Chondrocyte (in vitro differentiated cells): Measurements from ENCODE around the gene SREBF2. TPM values are rescaled to one million over a fixed set of nuclear protein-coding genes. Genes with fewer than 3 reads are reported as not detected.
A peak's percentile ranks its signal among the peaks of the same experiment; 100 is the strongest.

Source experiments
- DNase-seq: peaks from one replicate; pipeline ENCODE4 v3.0.0; 2021; ENCODE audit warnings: mixed read lengths, low spot score
- H3K27ac Mint-ChIP-seq: one replicate; pipeline ENCODE4 v1.8.0; 2021; ENCODE audit warnings: mild to moderate bottlenecking, moderate library complexity, mixed read lengths; ENCODE audit not compliant: unreplicated experiment
- H3K27me3 Mint-ChIP-seq: 2 replicates; pipeline ENCODE4 v1.8.0; 2021; ENCODE audit warnings: low read depth, mixed read lengths
- H3K36me3 Mint-ChIP-seq: 2 replicates; pipeline ENCODE4 v1.8.0; 2021; ENCODE audit warnings: low read depth, mixed read lengths
- H3K4me1 Mint-ChIP-seq: 2 replicates; pipeline ENCODE4 v1.8.0; 2021; ENCODE audit warnings: low read depth, mild to moderate bottlenecking, mixed read lengths
- H3K4me3 Mint-ChIP-seq: one replicate; pipeline ENCODE4 v1.8.0; 2021; ENCODE audit warnings: mild to moderate bottlenecking, moderate library complexity, mixed read lengths; ENCODE audit not compliant: unreplicated experiment
- H3K9me3 Mint-ChIP-seq: 2 replicates; pipeline ENCODE4 v1.8.0; 2021; ENCODE audit warnings: low read depth, mixed read lengths
- CTCF ChIP-seq: fragments of 200-600 bp; sonication (generic); IDR thresholded peaks from 2 replicates; pipeline ENCODE4 v1.5.0; 2021; ENCODE audit warnings: antibody characterized with exemption, mild to moderate bottlenecking, moderate library complexity
- total RNA-seq: library from RNA; stranded (reverse); gene quantifications from 3 replicates; pipeline ENCODE4 v1.2.1, GENCODE V29; 2021

SREBF2 gene
- total RNA-seq, 1 donor from 2014 or later, result 106 TPM

DNA sequence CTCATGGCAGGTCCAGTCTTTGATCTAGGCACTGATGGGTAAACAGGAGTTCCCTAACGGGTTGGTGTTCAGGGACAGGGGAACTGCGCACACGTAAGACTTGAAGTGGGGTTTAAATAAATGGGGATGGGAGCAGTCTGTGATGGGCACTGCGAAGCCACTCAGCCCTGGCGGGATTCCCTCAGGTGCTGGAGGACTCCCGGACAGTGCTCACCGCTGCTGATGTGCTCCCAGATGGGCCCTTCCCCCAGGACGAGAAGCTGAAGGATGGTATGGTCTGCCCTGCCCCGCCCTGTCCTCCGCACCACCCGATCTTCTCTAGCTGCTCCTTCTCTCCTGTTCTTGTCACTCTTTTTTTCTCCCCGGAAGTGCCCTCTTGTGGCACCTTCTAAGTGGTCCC lies 22.9 kb upstream of the SREBF2 start:
- peak; percentile 54 for DNase-seq
- no peaks in the 10 kb centered on the region for H3K9me3 Mint-ChIP-seq
- H3K27ac Mint-ChIP-seq, result no peak overlapping the region
- H3K4me3 Mint-ChIP-seq, result no peak overlapping the region
- peaks cover 4% of the 10 kb centered on the region for H3K36me3 Mint-ChIP-seq
- H3K27me3 Mint-ChIP-seq, result no peaks in the 10 kb centered on the region
- H3K4me1 Mint-ChIP-seq, result no peaks in the 10 kb centered on the region
- no peak for TF ChIP-seq CTCF

DNA sequence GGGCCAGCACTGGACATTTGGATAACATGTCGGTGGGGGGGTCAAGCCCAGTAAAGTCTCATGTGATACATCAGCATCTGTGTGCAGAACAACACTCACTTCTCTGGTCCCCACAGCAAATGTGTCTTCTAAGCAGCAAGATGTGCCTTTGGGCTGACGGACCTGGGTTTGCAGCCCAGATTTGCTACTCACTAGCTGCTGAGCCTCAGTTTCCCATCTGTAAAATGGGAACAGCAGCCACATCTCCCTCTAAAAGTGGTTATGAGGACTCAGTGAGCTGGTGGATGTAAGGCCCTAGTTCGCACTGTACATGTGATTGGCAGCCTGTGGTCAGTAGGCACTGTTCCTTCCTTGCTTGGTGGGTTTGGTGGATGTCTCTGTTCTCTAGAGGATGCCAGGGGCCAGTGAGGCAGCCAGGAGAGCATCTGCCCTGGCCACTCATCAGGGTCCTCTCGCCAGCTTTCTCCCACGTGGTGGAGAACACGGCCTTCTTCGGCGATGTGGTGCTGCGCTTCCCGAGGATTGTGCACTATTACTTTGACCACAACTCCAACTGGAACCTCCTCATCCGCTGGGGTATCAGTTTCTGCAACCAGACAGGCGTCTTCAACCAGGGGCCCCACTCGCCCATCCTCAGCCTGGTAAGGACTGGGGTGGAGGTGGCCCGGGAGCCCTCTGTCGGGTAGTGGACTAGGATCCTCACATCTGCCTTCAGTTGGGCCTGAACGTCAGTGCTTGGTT lies 19.9 kb upstream of the SREBF2 start:
- no peaks in the 10 kb centered on the region for H3K4me1 Mint-ChIP-seq
- TF ChIP-seq CTCF, result no peak
- H3K27ac Mint-ChIP-seq, result no peak overlapping the region
- H3K4me3 Mint-ChIP-seq, result no peak overlapping the region
- H3K36me3 Mint-ChIP-seq, result peaks cover 6% of the 10 kb centered on the region
- no peaks in the 10 kb centered on the region for H3K27me3 Mint-ChIP-seq
- DNase-seq, result peak; percentile 61
- no peaks in the 10 kb centered on the region for H3K9me3 Mint-ChIP-seq

DNA sequence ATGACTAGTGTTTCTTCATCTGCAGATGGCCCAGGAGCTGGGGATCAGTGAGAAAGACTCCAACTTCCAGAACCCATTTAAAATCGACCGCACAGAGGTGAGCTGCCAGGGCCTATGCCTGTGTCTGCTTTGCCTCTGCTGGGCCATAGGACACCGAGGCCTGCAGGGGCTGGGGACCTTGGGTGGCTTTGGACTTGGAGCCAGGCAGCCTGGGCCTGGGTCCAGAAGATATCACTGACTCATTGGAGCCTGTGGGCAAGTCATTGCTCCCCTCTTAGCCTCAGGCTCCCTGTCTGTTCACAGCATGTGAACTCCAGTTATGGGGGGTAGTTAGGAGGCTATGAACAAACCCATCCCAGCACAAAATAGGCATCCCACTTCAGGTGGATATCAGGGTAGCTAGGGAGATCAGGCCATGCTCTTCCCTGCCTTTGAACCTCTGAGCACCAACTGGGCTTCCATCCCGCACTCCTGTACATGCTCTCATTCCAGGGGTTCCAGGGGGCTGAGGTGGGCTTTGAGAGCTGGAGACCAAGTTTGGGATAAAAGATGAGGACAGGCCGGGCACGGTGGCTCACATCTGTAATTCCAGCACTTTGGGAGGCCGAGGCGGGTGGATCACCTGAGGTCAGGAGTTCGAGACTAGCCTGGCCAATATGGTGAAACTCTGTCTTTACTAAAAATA lies 19.0 kb upstream of the SREBF2 start:
- H3K27ac Mint-ChIP-seq, result no peak overlapping the region
- H3K36me3 Mint-ChIP-seq, result peaks cover 6% of the 10 kb centered on the region
- no peaks in the 10 kb centered on the region for H3K27me3 Mint-ChIP-seq
- H3K4me3 Mint-ChIP-seq, result no peak overlapping the region
- H3K9me3 Mint-ChIP-seq, result no peaks in the 10 kb centered on the region
- no peak for TF ChIP-seq CTCF
- H3K4me1 Mint-ChIP-seq, result no peaks in the 10 kb centered on the region
- DNase-seq, result peak; percentile 53

GRCh38 chr22:41815716-41816115 lies 17.2 kb upstream of the SREBF2 start:
- Mint-ChIP-seq H3K27ac (no peak overlapping the region), H3K9me3 (no peaks in the 10 kb centered on the region), H3K4me3 (no peak overlapping the region), H3K36me3 (peaks cover 4% of the 10 kb centered on the region), H3K27me3 (no peaks in the 10 kb centered on the region), H3K4me1 (no peaks in the 10 kb centered on the region)
- no peak for DNase-seq
- TF ChIP-seq CTCF, result no peak

DNA sequence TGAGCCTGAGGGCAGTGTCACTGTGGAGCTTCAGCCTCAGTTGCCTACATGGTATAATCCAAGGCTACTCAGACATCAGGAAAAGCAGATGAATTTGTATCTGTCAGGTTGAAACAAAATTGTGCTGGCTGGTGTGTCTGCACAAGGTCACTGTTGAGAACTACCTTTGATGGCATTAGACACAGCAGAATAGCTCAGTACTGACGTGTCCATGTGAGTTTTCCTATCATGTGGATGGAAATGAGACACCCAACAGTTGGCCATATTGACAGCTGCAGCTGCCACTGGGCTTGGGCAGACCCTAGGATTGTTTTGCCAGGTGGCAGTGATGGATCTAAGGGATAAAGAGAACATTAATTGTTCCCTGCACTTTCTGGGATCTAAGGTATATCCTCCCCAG lies 16.7 kb upstream of the SREBF2 start:
- H3K9me3 Mint-ChIP-seq, result no peaks in the 10 kb centered on the region
- TF ChIP-seq CTCF, result no peak
- H3K27ac Mint-ChIP-seq, result no peak overlapping the region
- peaks cover 4% of the 10 kb centered on the region for H3K36me3 Mint-ChIP-seq
- H3K4me1 Mint-ChIP-seq, result no peaks in the 10 kb centered on the region
- no peaks in the 10 kb centered on the region for H3K27me3 Mint-ChIP-seq
- H3K4me3 Mint-ChIP-seq, result no peak overlapping the region
- no peak for DNase-seq
